Skeletal muscle cell (primary cell): ENCODE measurements around the gene EVX1.

Source experiments
- DNase-seq: peaks from one replicate; pipeline ENCODE4 v3.0.0-alpha.2; 2010; ENCODE audit warnings: low read depth
- H3K4me3 ChIP-seq: 2 replicates; pipeline ENCODE4 v1.5.1; 2011; ENCODE audit warnings: low read depth, mild to moderate bottlenecking, control low read depth, low read length, moderate library complexity

Gene EVX1

GRCh38 chr7:27245798-27246691 lies 3.4 kb downstream of the EVX1 start:
- no peak for DNase-seq
- H3K4me3 ChIP-seq: peak overlapping the region; percentile 15

- H3K4me3 ChIP-seq: no peak overlapping the region
- DNase-seq: no peak
Observed at GRCh38 chr7:27247000-27247399, 4.4 kb downstream of the EVX1 start.

GRCh38 chr7:27247452-27248426 lies 5.1 kb downstream of the EVX1 start:
- DNase-seq: no peak
- H3K4me3 ChIP-seq: no peak overlapping the region

GRCh38 chr7:27248427-27248806 lies 5.8 kb downstream of the EVX1 start:
- DNase-seq: no peak
- no peak overlapping the region for H3K4me3 ChIP-seq

GRCh38 chr7:27248911-27249723 lies 6.5 kb downstream of the EVX1 start:
- DNase-seq: no peak
- no peak overlapping the region for H3K4me3 ChIP-seq

GRCh38 chr7:27249724-27250556 lies 7.3 kb downstream of the EVX1 start:
- DNase-seq: no peak
- no peak overlapping the region for H3K4me3 ChIP-seq

GRCh38 chr7:27250557-27251070 lies 8.0 kb downstream of the EVX1 start:
- no peak overlapping the region for H3K4me3 ChIP-seq
- DNase-seq: no peak

- DNase-seq: no peak
- H3K4me3 ChIP-seq: no peak overlapping the region
Observed at GRCh38 chr7:27251136-27251651, 8.6 kb downstream of the EVX1 start.

GRCh38 chr7:27251652-27252590 lies 9.3 kb downstream of the EVX1 start:
- no peak overlapping the region for H3K4me3 ChIP-seq
- no peak for DNase-seq

GRCh38 chr7:27254625-27255024 lies 12.0 kb downstream of the EVX1 start:
- H3K4me3 ChIP-seq: no peak overlapping the region
- no peak for DNase-seq

- H3K4me3 ChIP-seq: no peak overlapping the region
- DNase-seq: no peak
Observed at GRCh38 chr7:27260211-27260610, 17.6 kb downstream of the EVX1 start.

GRCh38 chr7:27262121-27262520 lies 19.5 kb downstream of the EVX1 start:
- no peak for DNase-seq
- H3K4me3 ChIP-seq: no peak overlapping the region

- DNase-seq: no peak
- H3K4me3 ChIP-seq: no peak overlapping the region
Observed at GRCh38 chr7:27263781-27264180, 21.2 kb downstream of the EVX1 start.

GRCh38 chr7:27269455-27269854 lies 26.9 kb downstream of the EVX1 start:
- H3K4me3 ChIP-seq: no peak overlapping the region
- no peak for DNase-seq

GRCh38 chr7:27271384-27271783 lies 28.8 kb downstream of the EVX1 start:
- H3K4me3 ChIP-seq: no peak overlapping the region
- no peak for DNase-seq

GRCh38 chr7:27277628-27278027 lies 35.0 kb downstream of the EVX1 start:
- DNase-seq: peak; percentile 10
- no peak overlapping the region for H3K4me3 ChIP-seq

GRCh38 chr7:27283558-27283957 lies 41.0 kb downstream of the EVX1 start:
- no peak overlapping the region for H3K4me3 ChIP-seq

More at GRCh38 chr7:27283558-27283957, 41.0 kb downstream of the EVX1 start:
- DNase-seq: no peak
